ENCODE results near the gene GON7.
"Not testable (repeated sequence)": the region's sequence is repeated elsewhere in the genome, so short reads cannot be mapped to it uniquely, and the experiment has no call there.

The GON7 gene

DNA sequence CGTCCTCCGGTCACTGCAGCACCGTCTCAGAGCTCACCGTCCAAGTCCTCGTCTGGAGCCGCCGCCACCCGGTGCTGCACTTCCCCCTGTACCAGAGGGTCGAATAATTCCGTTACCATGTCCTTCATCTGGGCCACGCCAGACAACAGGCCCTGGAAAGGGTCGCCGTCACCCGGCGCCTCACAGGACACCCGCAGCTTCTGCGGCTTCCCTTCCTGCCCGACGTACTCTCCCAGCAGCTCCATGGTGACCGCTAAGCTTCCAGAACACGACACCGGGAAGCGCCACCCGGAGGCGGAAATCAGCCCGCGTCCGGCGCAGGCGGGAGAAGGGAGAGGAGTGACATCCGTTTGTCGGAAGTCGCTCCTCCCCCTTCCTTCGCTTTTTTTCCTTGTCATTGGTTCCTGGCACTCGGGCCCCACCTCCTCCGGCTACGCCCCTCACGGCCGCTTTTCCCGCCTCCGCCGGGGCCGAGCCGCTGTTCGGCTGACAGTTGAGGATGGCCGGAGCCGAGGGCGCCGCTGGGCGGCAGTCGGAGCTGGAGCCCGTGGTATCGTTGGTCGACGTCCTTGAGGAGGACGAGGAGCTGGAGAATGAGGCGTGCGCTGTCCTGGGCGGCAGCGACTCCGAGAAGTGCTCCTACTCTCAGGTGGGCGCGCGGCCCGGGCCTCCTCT is at the start of gene GON7, which contains the start of gene UBR7:
TSS of gene GON7 (minus strand) at position 273 of the 675 bp plus-strand sequence. CDS start at position 245, 28 bp downstream.
TSS of gene UBR7 (plus strand) at position 464 of the 675 bp plus-strand sequence. CDS start at position 500, 36 bp downstream.
- DNase-seq: peak; percentile 99

- DNase-seq: no peak
Observed at GRCh38 chr14:93249128-93249831, 42.4 kb upstream of the GON7 start.

DNA sequence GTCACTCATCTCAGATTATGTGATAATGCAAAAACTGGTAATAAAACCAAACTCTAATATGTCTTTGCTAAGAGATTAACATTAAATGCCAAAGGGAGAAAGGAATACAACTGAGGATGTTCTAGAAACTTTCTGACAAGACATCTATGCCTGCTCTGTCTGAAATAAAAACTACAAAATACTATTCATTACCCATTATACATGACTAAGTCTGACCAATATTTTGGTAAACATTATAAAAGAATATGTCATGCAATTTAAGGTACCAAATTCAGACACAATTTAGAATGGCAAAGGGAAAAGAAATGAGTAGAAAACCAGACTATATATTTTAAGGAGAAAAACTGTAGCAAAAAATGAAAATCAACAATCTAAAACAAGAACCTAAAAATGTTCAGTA is 39.7 kb upstream of the GON7 start:
- no peak for DNase-seq

GRCh38 chr14:93245764-93246420 is 39.0 kb upstream of the GON7 start:
- DNase-seq: no peak

- no peak for DNase-seq
Observed at GRCh38 chr14:93240678-93241000, 33.8 kb upstream of the GON7 start.

GRCh38 chr14:93239869-93240677 is 33.2 kb upstream of the GON7 start:
- DNase-seq: no peak

GRCh38 chr14:93234798-93235197 is 27.9 kb upstream of the GON7 start:
- DNase-seq: no peak

GRCh38 chr14:93233078-93233477 is 26.2 kb upstream of the GON7 start:
- DNase-seq: not testable (repeated sequence)

DNA sequence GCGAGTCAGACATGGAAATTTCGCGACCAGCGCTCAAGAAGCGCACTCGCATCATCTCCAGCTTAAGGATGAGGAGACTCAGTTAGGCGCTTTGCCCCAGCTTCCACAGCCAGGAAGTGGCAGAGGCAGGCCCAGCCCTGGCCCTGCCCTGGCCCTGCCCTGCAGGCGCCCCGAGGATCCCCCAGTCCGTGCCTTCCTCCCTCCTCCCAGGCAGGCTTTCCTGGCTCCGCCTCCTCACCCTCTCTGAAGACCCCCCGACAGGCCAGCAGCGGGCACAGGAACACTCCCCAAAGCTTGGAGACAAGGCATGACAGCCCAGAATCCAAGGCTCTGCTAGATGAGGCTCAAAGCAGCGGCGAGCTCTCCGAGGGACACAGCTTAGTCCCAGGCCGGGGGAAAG is 25.3 kb upstream of the GON7 start:
- DNase-seq: no peak

DNA sequence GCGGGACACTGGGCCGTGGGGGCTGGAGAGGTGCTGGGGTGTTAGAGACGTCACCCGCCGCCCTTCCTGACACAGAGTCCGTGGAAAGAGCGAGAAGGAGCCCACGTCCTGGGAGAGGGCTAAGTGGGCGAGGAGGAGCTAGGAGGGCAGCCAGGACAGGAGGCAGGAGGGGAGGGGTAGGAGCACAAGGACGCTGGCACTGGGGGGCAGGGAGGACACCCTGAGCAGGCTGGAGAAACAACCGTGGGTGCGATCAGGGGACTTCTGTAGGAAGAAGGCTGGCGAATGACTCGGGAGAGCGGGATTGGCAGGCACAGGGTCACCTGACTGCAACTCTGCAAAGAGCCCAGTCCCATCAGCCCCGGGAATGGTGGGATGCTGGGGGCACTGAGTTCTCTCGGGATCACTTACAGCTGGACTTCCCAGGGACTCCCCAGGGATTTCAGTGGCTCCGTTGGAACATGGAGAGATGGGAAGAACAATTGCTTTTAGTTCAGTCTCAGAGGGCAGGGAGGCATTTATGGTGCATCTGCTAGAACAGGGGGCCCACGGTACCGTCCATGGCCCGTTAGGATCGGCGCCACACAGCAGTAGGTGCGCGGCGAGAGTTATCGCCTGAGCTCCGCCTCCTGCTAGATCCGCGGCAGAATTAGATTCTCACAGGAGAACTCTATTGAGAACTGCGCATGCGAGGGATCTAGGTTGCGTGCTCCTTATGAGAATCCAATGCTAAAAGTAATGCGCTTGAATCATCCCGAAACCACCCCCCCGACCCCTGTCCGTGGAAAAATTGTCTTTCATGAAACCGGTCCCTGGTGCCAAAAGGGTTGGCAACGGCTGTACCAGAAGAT is 24.5 kb upstream of the GON7 start:
- peak; percentile 67 for DNase-seq

GRCh38 chr14:93230539-93230938 is 23.7 kb upstream of the GON7 start:
- no peak for DNase-seq

DNA sequence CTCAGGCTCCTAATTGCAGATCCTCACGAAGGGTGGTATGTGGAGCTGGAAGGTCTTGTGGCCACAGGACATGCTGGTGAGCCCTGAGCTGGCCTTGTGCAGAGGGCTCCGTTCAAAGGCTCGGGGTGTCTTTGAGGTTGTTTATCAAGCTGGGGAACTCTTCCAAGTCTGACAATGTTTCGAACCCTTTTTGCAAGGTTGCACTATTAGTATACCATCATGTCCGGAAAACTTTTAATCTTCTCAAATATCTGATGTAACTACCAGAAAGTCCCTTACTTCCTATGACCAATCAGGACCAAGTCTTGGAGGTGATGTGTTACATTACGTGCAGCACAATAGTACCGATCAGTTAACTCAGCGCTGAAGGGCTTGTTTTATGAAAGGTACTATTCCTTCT is 21.7 kb upstream of the GON7 start:
- no peak for DNase-seq

DNA sequence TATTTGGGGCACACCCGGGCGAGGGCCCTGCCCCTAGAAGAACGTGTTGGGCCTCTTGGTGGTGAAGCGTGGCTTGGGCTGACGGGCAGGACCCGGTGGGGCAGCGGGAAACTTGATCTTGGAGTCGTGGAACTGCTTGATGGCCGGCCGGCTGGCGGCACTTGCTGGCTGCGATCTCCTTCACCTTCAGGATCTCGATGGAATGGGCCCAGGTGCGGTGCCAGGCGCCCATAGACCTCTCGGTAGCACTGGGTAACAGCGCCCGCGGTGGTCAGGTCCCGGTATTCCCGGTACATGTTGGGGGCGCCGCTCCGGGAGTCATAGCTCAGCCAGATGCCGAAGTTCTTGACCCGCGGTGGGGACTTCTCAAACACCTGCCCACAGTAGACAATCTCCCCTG is 16.7 kb upstream of the GON7 start:
- DNase-seq: no peak

- no peak for DNase-seq
Observed at GRCh38 chr14:93220509-93220908, 13.6 kb upstream of the GON7 start.

- DNase-seq: peak; percentile 70
Observed at GRCh38 chr14:93219103-93219726, 12.3 kb upstream of the GON7 start.

GRCh38 chr14:93214598-93214997 is 7.7 kb upstream of the GON7 start:
- DNase-seq: no peak

DNA sequence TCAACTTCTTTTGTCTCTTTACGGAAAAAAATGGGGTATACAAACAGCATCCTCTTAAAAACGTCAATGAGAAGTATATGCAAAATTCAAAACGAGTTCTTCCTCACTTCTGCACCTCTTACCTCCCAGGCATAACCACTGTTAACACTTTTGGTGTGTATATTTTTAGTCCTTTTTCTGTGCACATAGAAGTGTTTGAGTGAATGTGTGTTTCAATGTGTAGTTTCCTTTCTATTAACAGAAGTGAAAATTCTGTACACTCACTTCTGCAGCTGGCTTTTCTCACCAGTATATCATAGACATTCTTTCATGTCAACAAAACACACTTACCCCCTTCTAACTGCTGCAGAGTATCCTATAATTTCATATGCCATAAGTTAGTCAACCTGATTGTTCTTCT is 5.6 kb upstream of the GON7 start:
- no peak for DNase-seq

- DNase-seq: peak; percentile 53
Observed at GRCh38 chr14:93207468-93208308, 823 bp upstream of the GON7 start.

DNA sequence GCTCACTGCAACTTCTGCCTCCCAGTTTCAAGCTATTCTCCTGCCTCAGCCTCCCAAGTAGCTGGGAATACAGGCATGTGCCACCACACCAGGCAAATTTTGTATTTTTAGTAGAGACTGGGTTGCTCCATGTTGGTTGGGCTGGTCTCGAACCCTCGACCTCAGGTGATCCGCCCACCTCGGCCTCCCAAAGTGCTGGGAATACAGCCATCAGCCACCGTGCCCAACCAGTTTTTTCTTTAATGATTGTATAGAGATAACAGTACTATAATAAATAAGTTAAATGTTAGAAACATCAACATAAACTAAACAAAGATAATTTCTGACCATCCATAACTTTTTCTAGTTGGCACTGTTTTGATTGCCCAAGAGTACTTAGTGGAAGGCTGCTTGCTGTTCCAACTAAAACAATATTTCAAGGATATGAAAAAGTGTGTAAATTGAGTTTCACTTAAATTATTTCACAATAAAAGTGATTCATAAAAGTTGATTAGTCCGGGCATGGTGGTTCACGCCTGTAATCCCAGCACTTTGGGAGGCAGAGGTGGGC is 5.6 kb downstream of the GON7 start:
- no peak for DNase-seq

GRCh38 chr14:93200553-93200952 is 6.3 kb downstream of the GON7 start:
- DNase-seq: no peak

DNA sequence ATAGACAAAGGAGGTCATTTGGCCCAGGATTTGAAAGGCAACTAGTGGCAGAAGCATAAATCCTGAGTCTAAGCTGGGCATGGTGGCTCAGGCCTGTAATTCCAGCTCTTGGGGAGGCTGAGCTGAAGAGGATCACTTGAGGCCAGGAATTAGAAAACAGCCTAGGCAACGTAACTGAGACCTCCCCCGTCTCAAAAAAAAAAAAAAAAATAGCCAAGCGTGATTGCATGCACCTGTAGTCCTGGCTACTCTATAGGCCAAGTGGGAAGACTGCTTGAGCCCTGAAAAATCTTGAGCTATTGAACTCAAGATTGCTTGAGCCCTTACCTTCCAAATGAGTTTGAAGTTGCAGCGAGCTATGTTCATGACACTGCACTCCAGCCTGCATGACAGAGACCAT is 7.8 kb downstream of the GON7 start:
- DNase-seq: no peak

All from NCI-H1694 treated with DMSO at 0.1 percent for 48 hours (cell line).